MM.1S (cell line): Measurements from ENCODE around the gene PATE1.

Experiments
- EZH2 ChIP-seq: fragments of 300-600 bp; sonication (generic); optimal IDR thresholded peaks from 2 replicates; pipeline ENCODE3; 2017; ENCODE audit warnings: low read depth, mild to moderate bottlenecking, antibody characterized with exemption, low read length, mixed read lengths
- TF ChIP-seq, protein P1 (sequence below): fragments of 300-600 bp; sonication (generic); IDR thresholded peaks from 2 replicates; pipeline ENCODE4 v1.5.1; 2016; ENCODE audit warnings: antibody characterized with exemption, low read length, mixed read lengths

- TF ChIP-seq, protein P1, sequence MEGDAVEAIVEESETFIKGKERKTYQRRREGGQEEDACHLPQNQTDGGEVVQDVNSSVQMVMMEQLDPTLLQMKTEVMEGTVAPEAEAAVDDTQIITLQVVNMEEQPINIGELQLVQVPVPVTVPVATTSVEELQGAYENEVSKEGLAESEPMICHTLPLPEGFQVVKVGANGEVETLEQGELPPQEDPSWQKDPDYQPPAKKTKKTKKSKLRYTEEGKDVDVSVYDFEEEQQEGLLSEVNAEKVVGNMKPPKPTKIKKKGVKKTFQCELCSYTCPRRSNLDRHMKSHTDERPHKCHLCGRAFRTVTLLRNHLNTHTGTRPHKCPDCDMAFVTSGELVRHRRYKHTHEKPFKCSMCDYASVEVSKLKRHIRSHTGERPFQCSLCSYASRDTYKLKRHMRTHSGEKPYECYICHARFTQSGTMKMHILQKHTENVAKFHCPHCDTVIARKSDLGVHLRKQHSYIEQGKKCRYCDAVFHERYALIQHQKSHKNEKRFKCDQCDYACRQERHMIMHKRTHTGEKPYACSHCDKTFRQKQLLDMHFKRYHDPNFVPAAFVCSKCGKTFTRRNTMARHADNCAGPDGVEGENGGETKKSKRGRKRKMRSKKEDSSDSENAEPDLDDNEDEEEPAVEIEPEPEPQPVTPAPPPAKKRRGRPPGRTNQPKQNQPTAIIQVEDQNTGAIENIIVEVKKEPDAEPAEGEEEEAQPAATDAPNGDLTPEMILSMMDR, result no peak; the same call in 1 of the 2 replicates
- TF ChIP-seq EZH2, result no peak
These were observed 22.0 kb upstream of the PATE1 start for GRCh38 chr11:125724125-125724524.
